Measurements from ENCODE around the gene TGIF2. TPM values are rescaled to one million over a fixed set of nuclear protein-coding genes. Genes with fewer than 3 reads are reported as not detected.

TGIF2 gene
- total RNA-seq, 1 experiment from 2014 or later: 17.1 TPM

GRCh38 chr20:36525620-36526365 is 47.6 kb upstream of the TGIF2 start:
- Histone ChIP-seq H4K20me1 (ENCODE audit: insufficient read depth) (no peaks in the 10 kb centered on the region), H3K9ac (ENCODE audit: low read length) (no peak overlapping the region), H3K4me2 (ENCODE audit: low read length) (no peak overlapping the region), H2AFZ (ENCODE audit: low read depth, low read length, poor library complexity, severe bottlenecking) (no peak overlapping the region), H3K9me3 (ENCODE audit: control insufficient read depth in 1 of 2, insufficient read depth in 1 of 2, low read depth in 1 of 2, low read length in 2 of 2) (no peaks in the 10 kb centered on the region), H3K27ac (ENCODE audit: low read depth, low read length) (no peak overlapping the region), H3K36me3 (ENCODE audit: control insufficient read depth in 1 of 2, insufficient read depth in 2 of 2, low read length in 2 of 2) (peaks cover 0 to 15% of the 10 kb centered on the region in 2 experiments; a peak in 3 of 4 replicates), H3K4me3 (replicated peaks in 1 of 2; ENCODE audit: low read depth in 1 of 2, low read length in 2 of 2) (no peak overlapping the region), H3K9me2 (ENCODE audit: insufficient read depth) (no peaks in the 10 kb centered on the region), H3K79me2 (ENCODE audit: insufficient read depth, low read length) (no peaks in the 10 kb centered on the region), H3K27me3 (ENCODE audit: insufficient read depth, low read length) (no peaks in the 10 kb centered on the region), H3K4me1 (ENCODE audit: control insufficient read depth in 1 of 2, insufficient read depth in 2 of 2, low read length in 2 of 2) (no peaks in the 10 kb centered on the region)
- DNase-seq (ENCODE audit: low read depth, low spot score) (no peak), ATAC-seq (no peak)
- ChIA-PET POLR2A (no interaction called here), CTCF (no interaction called here), RAD21 (ENCODE audit: low non-redundant PET in 1 of 2, low total read pairs in 2 of 2, uncharacterized antibody in 2 of 2, unreplicated experiment in 2 of 2) (no interaction called here)
- no peak for TF ChIP-seq SP1 (IDR thresholded peaks at IDR 0.05; ENCODE audit: low read depth)
- TF ChIP-seq SRF (IDR thresholded peaks at IDR 0.05; ENCODE audit: low read depth): no peak
- no peak for TF ChIP-seq ZFX (IDR thresholded peaks at IDR 0.05)
- TF ChIP-seq CTCF (IDR thresholded peaks at IDR 0.05 in 2 of 3, conservative IDR thresholded peaks at IDR 0.05 in 1 of 3; ENCODE audit: borderline replicate concordance in 1 of 3, insufficient read depth in 1 of 3, low read depth in 2 of 3, low read length in 2 of 3): no peak
- no peak for TF ChIP-seq SIN3A (IDR thresholded peaks at IDR 0.05; ENCODE audit: low read depth)
- TF ChIP-seq TCF7L2 (IDR thresholded peaks at IDR 0.05; ENCODE audit: borderline replicate concordance, extremely low read depth, insufficient read depth, insufficient read length): no peak
- TF ChIP-seq EZH2phosphoT487 (IDR thresholded peaks at IDR 0.05; ENCODE audit: borderline replicate concordance): no peak
- no peak for TF ChIP-seq CBX3 (IDR thresholded peaks at IDR 0.05; ENCODE audit: low read depth)
- no peak for TF ChIP-seq EGR1 (IDR thresholded peaks at IDR 0.05; ENCODE audit: low read depth)
- intact Hi-C loops (cut with micrococcal nuclease): no loop called here
- BruUV-seq (replicated peaks): no TSS peak
